ENCODE data around the gene PSMA6.

DNA sequence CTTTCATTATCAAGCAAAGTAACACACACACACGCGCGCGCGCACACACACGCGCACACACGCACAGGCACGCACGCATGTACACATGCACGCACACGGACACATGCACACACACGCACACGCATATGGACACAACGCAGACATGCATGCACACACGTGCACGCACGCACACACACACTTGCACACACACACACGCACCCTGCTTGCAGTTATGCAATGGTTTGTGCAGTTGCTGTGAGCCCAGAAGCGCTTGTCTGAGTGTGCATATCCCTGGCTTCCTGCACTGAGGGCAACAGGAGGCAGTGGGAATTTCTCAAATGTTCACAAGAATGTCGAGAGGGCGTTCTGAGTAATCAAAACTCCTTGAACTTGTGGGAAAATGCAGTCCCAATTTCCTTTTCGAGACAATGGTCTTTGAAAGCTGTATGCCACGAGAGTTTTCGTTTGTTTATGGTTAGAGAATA is 70.8 kb downstream of the PSMA6 start:
- no peak for TF ChIP-seq FOXM1 (IDR thresholded peaks at IDR 0.05; ENCODE audit: borderline replicate concordance, low read depth)
- TF ChIP-seq CREB1 (IDR thresholded peaks at IDR 0.05; ENCODE audit: low read depth) = no peak
- no peak for TF ChIP-seq EP300 (IDR thresholded peaks at IDR 0.05; ENCODE audit: borderline replicate concordance)
- TF ChIP-seq, protein P1, sequence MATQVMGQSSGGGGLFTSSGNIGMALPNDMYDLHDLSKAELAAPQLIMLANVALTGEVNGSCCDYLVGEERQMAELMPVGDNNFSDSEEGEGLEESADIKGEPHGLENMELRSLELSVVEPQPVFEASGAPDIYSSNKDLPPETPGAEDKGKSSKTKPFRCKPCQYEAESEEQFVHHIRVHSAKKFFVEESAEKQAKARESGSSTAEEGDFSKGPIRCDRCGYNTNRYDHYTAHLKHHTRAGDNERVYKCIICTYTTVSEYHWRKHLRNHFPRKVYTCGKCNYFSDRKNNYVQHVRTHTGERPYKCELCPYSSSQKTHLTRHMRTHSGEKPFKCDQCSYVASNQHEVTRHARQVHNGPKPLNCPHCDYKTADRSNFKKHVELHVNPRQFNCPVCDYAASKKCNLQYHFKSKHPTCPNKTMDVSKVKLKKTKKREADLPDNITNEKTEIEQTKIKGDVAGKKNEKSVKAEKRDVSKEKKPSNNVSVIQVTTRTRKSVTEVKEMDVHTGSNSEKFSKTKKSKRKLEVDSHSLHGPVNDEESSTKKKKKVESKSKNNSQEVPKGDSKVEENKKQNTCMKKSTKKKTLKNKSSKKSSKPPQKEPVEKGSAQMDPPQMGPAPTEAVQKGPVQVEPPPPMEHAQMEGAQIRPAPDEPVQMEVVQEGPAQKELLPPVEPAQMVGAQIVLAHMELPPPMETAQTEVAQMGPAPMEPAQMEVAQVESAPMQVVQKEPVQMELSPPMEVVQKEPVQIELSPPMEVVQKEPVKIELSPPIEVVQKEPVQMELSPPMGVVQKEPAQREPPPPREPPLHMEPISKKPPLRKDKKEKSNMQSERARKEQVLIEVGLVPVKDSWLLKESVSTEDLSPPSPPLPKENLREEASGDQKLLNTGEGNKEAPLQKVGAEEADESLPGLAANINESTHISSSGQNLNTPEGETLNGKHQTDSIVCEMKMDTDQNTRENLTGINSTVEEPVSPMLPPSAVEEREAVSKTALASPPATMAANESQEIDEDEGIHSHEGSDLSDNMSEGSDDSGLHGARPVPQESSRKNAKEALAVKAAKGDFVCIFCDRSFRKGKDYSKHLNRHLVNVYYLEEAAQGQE (IDR thresholded peaks at IDR 0.05; ENCODE audit: low read depth) = no peak
- TF ChIP-seq TAF1 (IDR thresholded peaks at IDR 0.05; ENCODE audit: low read depth) = no peak
- TF ChIP-seq YY1 (IDR thresholded peaks at IDR 0.05; ENCODE audit: low read depth) = no peak
- TF ChIP-seq, protein P2, sequence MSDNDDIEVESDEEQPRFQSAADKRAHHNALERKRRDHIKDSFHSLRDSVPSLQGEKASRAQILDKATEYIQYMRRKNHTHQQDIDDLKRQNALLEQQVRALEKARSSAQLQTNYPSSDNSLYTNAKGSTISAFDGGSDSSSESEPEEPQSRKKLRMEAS (IDR thresholded peaks at IDR 0.05) = no peak
- TF ChIP-seq NFIC (IDR thresholded peaks at IDR 0.05) = no peak
- no peak for TF ChIP-seq TEAD4 (IDR thresholded peaks at IDR 0.05)
- TF ChIP-seq EGR1 (IDR thresholded peaks at IDR 0.05) = no peak
- no peak for TF ChIP-seq CEBPB (IDR thresholded peaks at IDR 0.05)
- TF ChIP-seq, protein P3, sequence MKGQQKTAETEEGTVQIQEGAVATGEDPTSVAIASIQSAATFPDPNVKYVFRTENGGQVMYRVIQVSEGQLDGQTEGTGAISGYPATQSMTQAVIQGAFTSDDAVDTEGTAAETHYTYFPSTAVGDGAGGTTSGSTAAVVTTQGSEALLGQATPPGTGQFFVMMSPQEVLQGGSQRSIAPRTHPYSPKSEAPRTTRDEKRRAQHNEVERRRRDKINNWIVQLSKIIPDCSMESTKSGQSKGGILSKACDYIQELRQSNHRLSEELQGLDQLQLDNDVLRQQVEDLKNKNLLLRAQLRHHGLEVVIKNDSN (IDR thresholded peaks at IDR 0.05) = no peak
- TF ChIP-seq RAD21 (IDR thresholded peaks at IDR 0.05; ENCODE audit: low read depth) = no peak
